ENCODE results near the gene RGS3.

The RGS3 gene

DNA sequence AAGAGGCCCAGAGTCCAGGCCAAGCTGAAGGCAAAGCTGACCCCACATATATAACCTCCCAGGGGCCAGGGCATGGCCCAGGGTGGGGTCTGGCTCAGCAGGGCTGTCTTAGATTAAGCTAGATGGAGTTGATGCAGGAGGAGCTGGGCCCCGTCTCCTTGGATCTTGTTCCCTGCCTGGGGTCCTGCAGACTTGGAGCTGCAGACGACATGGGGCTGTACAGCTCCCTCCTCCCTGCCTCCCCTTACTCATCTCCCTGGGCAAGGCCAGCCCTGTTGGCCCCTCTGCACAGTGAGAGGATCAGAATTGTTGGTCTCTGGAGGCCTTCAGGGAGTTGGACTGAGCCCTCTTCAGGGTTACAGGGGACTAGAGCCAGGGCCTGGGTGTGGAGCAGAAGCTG is 134.9 kb downstream of the RGS3 start:
- Mint-ChIP-seq H3K27ac (no peak overlapping the region), H3K36me3 (ENCODE audit: low read depth) (peaks cover 21% of the 10 kb centered on the region), H3K9me3 (no peaks in the 10 kb centered on the region), H3K27me3 (no peaks in the 10 kb centered on the region), H3K4me1 (ENCODE audit: low read depth) (peaks cover 26% of the 10 kb centered on the region), H3K4me3 (no peak overlapping the region)

DNA sequence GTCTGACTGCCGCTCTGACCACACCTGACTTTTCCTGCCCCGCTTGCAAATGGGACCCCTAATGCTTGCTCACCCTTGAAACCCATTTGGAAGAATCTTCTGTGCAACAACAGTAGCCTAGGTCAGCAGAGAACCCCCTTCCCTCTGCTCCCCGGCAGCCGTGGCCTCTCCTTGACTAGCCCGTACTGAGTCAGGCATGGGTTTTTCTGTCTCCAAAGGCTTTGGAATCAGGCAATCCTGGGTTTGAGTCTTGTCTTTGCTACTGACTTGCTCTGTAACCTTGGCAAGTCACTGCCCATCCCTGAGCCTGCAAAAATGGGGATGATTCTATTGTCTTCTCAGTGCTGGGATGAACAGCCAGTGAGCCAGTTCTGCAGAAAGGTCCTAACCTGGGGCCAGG is 135.4 kb downstream of the RGS3 start:
- no peak overlapping the region for H3K4me3 Mint-ChIP-seq
- no peaks in the 10 kb centered on the region for H3K27me3 Mint-ChIP-seq
- H3K9me3 Mint-ChIP-seq, result no peaks in the 10 kb centered on the region
- peaks cover 21% of the 10 kb centered on the region for H3K36me3 Mint-ChIP-seq (ENCODE audit: low read depth)
- H3K4me1 Mint-ChIP-seq (ENCODE audit: low read depth), result peaks cover 22% of the 10 kb centered on the region
- no peak overlapping the region for H3K27ac Mint-ChIP-seq

DNA sequence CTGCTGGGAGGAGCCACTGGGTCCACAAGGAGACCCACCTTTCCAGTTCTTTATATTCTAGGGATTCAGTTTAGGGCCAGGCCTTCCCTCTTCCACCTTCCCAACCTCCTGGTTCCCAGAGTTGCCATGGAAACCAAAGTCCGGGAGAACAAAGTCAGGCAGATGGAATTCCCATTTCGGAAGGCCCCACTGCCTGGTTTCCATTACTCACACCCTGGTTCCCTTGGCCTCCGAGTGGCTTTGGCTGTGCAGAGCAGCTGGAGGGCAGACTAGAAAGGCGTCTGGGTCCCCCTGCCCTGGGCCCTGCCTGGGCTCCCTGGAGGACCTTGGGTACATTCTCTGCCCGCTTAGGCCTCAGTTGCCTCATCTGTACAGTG is 136.1 kb downstream of the RGS3 start:
- Mint-ChIP-seq H3K4me3 (no peak overlapping the region), H3K36me3 (ENCODE audit: low read depth) (peaks cover 21% of the 10 kb centered on the region), H3K27ac (no peak overlapping the region), H3K4me1 (ENCODE audit: low read depth) (peaks cover 21% of the 10 kb centered on the region), H3K27me3 (no peaks in the 10 kb centered on the region), H3K9me3 (no peaks in the 10 kb centered on the region)

DNA sequence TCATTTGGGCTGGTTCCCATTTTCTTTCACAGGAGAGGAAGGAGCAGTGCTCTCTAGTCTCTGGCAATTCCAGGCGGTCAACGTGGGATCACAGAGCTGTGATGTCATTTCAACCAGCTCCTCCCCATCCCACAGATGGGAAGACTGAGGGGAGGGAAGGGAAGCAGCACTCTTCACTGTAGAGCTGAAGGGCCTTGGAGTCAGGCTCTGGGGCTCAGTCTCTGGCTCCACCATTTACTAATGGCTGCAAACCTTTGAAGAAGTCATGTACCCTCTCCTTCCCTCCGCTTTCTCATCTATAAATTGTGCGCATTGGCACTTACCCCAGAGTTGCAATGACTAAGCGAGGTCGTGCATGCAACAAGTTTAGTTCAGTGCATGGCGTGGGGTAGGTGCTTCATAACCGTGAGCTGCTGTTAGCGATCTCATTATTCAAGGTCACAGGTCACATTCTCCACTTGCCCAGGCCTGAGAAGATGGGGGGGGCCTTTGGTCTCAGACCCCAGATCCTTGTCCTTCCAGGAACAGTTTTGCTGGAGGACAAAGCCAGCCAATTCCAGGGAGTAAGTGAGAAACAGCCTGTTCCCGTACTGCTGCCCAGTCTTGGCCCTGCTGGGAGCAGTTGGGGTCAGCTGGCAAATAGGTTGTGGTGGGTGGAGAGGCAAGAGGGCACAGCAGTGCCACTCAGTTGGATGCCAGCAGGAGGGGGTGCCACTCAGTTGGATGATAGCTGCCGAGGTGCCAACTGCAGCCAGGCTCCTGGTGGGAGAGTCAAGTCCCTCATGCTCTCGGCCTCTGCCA is 136.7 kb downstream of the RGS3 start:
- Mint-ChIP-seq H3K27me3 (no peaks in the 10 kb centered on the region), H3K9me3 (no peaks in the 10 kb centered on the region), H3K4me3 (no peak overlapping the region), H3K36me3 (ENCODE audit: low read depth) (peaks cover 18% of the 10 kb centered on the region), H3K27ac (no peak overlapping the region), H3K4me1 (ENCODE audit: low read depth) (peaks cover 21% of the 10 kb centered on the region)

DNA sequence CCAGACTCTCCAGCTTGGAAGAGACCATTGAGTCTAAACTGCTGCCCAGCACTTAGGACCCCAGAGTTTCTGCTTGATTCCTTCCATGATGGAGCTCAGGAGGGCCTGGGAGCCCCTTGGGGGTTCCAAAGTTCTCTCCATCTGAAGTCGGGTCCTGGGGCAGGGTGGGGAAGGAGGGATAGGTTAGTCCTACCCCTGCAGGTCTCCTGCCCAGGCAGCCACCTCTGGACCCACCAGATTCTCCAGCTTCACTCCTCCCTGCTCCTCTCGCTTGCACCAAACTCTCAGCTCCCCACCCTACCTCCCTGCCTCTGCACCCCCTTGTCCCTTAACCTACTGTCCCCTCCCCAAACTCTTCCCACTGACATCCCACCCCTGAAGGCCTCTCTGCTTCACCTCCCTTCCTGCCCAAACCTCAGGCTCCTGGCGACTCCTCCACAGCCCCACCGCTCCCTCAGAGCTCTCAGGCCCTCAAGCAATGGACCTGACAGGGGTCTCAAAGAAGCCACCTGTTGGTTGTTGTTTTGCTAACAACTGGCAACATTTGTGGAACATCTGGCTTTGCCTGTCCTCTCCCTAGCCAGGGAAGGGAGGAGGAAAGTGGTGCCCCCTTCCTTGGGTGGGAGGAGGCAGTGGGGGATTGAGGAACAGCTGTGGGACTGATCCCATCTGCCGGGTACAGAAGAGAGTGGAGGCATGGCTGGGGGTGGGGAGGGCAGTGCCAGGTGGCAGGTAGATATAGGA is 137.5 kb downstream of the RGS3 start:
- peaks cover 21% of the 10 kb centered on the region for H3K4me1 Mint-ChIP-seq (ENCODE audit: low read depth)
- no peak overlapping the region for H3K27ac Mint-ChIP-seq
- H3K4me3 Mint-ChIP-seq, result no peak overlapping the region
- H3K27me3 Mint-ChIP-seq, result no peaks in the 10 kb centered on the region
- H3K36me3 Mint-ChIP-seq (ENCODE audit: low read depth), result peaks cover 10% of the 10 kb centered on the region
- H3K9me3 Mint-ChIP-seq, result no peaks in the 10 kb centered on the region

DNA sequence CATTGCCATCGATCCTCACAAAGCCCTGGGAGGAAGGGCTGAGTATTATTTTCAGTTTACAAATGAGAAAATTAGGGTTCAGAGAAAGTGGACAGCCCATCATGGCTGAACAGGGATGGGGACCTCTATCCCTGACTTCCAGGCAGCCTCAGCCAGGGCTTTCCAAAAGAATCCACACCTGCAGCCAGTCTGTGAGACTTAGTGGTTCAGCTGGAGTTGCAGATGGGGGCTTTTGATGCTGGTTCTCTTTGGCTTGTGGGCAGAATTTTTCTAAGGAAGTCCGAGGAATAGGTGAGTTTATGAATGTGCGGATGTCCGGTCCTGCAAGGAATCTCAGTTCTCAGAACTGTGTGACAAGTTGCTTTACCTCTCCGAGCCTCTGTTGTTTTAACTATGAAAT is 138.1 kb downstream of the RGS3 start:
- Mint-ChIP-seq H3K4me3 (no peak overlapping the region), H3K27me3 (no peaks in the 10 kb centered on the region), H3K9me3 (no peaks in the 10 kb centered on the region), H3K4me1 (ENCODE audit: low read depth) (peaks cover 21% of the 10 kb centered on the region), H3K27ac (no peak overlapping the region), H3K36me3 (ENCODE audit: low read depth) (peaks cover 4% of the 10 kb centered on the region)

DNA sequence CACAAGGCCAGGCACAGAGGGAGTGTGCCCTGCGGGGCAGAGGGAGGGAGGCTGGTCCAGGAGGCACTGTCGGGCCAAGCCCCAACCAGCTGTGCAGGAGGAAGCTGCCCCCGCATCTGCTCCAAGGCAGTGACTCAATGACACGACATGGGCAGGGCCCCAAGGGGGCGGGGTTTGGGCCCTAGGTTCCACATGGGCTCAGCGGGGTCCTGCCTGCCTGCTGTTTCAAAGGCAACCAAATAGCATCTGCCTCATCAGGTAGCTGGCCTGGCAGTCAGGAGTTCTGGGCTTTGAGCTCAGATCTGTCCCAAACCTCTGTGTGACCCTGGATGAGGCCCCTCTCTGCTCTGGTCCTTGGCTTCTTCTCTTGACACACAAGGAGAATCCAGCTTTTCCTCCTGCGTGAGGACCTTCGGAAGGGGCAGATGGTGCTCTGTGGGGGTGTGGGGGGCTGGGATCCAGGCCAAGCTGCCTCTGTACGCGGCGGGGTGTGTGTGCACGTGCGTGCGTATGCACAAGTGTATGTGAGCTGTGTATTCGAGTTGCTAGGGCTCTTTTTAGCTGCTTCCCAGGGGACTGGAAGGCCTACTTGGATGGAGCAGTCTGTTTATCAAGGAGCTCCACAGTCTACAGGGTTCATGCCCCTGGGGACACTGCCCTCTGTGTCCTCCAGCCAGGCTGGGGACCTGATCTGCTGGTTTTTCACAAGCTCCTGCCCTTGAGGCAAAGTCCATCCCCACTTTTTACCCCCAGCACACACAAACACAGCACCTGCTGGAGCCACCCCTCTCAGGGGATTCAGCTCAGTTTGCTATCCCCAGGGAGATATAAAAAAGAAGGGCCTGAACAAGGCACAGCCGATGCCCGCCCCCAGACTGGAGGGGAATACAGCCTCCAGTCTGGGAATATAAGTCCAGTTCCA is 138.9 kb downstream of the RGS3 start:
- Mint-ChIP-seq H3K4me1 (ENCODE audit: low read depth) (peaks cover 21% of the 10 kb centered on the region), H3K36me3 (ENCODE audit: low read depth) (no peaks in the 10 kb centered on the region), H3K9me3 (no peaks in the 10 kb centered on the region), H3K27me3 (no peaks in the 10 kb centered on the region), H3K27ac (peak overlapping the region; percentile 81), H3K4me3 (no peak overlapping the region)

DNA sequence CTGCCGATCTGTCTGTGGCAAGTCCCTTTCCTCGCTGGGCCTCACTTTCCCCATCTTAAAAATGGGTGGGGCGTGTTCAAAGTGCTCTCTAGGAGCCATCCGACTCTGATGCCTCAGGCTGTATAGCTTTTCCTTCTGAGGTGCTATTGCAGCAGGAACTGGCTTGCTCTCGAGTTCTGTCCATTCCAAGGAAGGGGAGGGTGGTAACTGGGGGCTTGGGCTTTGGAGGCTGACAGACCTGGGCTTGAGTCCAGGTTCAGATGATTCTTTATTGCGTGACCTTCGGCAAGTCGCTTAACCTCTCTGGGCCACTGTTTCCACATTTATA is 139.5 kb downstream of the RGS3 start:
- H3K36me3 Mint-ChIP-seq (ENCODE audit: low read depth), result no peaks in the 10 kb centered on the region
- peaks cover 21% of the 10 kb centered on the region for H3K4me1 Mint-ChIP-seq (ENCODE audit: low read depth)
- no peaks in the 10 kb centered on the region for H3K27me3 Mint-ChIP-seq
- no peak overlapping the region for H3K27ac Mint-ChIP-seq
- no peak overlapping the region for H3K4me3 Mint-ChIP-seq
- no peaks in the 10 kb centered on the region for H3K9me3 Mint-ChIP-seq

DNA sequence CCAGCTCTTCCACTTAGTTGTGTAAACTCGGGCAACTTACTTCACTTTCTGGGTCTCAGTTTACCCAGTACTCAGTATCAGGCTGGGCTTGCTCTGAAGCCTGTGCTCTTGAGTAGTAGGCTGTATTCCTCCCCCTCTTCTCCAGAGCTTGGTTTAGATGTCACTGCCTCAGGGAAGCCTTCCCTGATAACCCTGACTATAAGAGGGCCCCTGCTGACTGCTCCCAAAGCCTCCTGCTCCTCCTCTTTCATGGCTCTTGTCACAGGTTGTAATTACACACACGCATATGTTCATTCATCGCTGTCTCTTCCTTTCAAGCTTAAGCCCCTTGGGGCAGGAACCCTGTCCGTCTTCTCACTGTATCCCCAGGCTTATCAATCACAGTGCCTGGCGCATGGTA is 140.2 kb downstream of the RGS3 start:
- Mint-ChIP-seq H3K4me1 (ENCODE audit: low read depth) (peaks cover 21% of the 10 kb centered on the region), H3K36me3 (ENCODE audit: low read depth) (no peaks in the 10 kb centered on the region), H3K27me3 (no peaks in the 10 kb centered on the region), H3K4me3 (no peak overlapping the region), H3K27ac (no peak overlapping the region), H3K9me3 (no peaks in the 10 kb centered on the region)

DNA sequence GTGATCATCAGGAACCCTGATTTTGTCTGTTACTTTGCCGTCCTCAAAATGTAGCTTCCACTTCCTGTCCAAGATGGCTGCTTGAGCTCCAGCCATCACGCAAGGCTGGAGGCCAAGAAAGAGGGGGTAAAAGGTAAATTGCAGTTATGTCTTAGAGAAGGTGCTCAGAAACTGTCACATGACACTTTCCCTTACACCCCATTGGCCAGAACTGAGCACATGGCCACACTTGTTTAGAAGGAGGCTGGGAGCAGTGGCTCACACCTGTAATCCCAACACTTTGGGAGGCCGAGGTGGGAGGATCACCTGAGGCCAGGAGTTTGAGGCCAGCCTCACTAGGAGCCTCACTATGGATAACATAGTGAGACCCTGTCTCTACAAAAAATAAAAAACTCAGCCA is 140.9 kb downstream of the RGS3 start:
- Mint-ChIP-seq H3K27ac (no peak overlapping the region), H3K4me3 (no peak overlapping the region), H3K9me3 (no peaks in the 10 kb centered on the region), H3K27me3 (no peaks in the 10 kb centered on the region), H3K4me1 (ENCODE audit: low read depth) (peaks cover 21% of the 10 kb centered on the region), H3K36me3 (ENCODE audit: low read depth) (no peaks in the 10 kb centered on the region)

DNA sequence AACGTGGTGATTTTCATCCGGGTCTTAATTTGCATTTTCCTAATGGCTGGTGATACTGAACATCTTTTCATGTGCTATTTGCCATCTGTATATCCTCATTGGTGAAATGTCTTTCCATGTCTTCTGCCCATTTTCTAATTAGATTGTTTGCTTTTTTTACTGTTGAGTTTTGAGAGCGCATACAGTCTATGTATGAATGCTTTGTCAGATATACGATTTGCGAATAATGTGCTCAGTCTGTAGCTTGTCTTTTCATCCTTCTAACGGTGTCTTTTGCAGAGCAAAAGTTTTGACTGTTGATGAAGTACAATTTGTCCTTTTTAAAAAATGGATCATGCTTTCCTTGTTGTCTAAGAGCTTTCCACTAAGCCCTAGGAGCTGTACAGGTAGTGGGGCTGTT is 143.0 kb downstream of the RGS3 start:
- peaks cover 17% of the 10 kb centered on the region for H3K4me1 Mint-ChIP-seq (ENCODE audit: low read depth)
- H3K27me3 Mint-ChIP-seq, result no peaks in the 10 kb centered on the region
- H3K36me3 Mint-ChIP-seq (ENCODE audit: low read depth), result no peaks in the 10 kb centered on the region
- no peak overlapping the region for H3K27ac Mint-ChIP-seq
- no peak overlapping the region for H3K4me3 Mint-ChIP-seq
- H3K9me3 Mint-ChIP-seq, result no peaks in the 10 kb centered on the region

DNA sequence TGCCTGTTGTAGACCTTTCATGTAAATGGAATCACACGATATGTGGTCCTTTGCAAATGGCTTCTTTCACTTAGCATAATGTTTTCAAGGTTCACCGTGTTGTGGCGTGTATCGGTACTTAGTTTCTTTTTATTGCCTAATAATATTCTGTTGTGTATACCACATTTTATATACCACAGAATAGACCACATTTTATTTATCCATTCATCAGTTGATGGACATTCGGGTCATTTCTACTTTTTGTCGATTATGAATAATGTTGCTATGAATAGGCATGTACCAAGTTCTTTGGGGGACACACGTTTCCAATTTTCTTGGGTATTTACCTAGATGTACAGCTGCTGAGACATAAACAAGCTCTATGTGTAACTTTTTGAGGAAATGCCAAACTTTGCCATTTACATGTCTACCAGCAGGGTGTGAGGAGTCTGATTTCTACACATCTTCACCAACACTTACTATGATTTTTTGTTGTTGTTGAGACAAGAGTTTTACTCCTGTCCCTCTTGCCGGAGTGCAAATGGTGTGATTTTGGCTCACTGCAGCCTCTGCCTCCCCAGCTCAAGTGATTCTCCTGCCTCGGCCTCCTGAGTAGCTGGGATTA is 144.7 kb downstream of the RGS3 start:
- Mint-ChIP-seq H3K27ac (no peak overlapping the region), H3K27me3 (no peaks in the 10 kb centered on the region), H3K4me3 (no peak overlapping the region), H3K9me3 (no peaks in the 10 kb centered on the region), H3K36me3 (ENCODE audit: low read depth) (no peaks in the 10 kb centered on the region), H3K4me1 (ENCODE audit: low read depth) (peaks cover under 1% of the 10 kb centered on the region)

DNA sequence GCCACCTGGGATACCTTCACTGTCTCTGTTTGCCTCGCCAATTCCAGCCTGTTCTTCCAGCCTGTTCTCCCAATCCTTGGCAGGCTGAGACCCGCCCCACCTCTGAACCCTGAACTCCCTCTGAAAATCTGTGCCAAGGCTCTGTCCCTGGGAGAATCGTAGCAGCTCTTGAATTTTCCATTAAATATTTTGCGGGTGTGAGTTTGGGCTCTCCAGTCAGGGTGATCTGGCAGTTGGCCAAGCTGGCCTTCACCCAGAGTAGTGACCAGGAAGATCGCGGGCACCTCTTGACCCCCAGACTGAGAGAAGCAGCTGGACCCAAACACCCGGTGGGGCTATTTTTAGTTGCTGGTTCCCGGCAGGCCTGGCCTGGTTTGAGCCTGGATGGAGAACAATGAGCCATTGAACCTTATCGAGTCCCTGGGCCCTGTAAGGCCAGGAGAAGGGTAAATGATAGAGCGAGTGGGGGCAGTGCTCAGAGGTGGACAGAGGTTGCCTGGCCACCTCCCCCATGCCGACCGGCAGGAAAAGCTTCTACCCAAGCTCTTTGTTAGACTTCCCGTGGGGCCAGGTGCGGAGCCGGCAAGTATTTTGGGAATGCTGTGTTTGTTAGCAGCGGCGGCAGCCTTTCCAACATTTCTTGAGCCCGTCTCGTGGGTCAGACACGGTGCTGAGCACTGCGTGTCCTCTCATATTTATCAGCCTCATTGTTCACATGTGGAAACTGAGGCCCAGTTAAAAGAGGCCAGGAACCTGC is 146.2 kb downstream of the RGS3 start:
- Mint-ChIP-seq H3K36me3 (ENCODE audit: low read depth) (no peaks in the 10 kb centered on the region), H3K27ac (no peak overlapping the region)

DNA sequence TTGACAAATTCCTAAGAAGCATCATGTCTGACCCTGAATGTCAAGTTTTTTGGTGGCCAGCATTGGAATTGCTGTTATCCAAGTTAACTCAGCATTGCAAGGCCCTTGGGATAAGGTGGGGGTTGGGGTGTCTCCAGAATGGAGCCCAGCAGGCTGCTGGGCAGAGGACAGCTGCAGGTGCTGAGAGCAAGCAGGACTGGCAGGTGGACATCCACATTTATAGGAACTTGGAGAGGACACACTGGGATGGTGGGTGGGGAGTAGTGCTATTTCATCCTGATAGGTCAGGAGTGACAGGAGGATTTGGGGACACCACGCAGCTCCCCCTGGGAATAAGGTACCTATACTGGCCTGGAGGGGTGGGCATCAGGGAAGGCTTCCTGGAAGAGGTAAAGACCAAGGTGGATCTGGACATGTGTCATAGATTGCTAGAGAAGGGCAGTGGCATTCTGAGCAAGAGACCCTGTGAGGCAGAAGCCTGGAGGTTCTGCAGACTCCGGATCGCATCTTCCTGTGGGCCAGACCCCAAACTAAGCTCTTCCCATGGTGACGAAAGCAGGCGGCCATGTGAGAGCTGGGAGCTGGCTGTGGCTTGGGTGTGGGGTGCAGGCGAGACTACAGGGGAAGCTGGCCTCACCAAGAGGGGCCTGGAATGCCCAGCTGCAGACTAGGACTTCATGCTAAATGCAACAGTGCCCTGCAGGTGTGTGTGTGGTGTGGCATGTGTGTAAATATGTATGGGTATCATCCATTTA is 148.1 kb downstream of the RGS3 start:
- Mint-ChIP-seq H3K9me3 (no peaks in the 10 kb centered on the region), H3K4me3 (no peak overlapping the region), H3K27ac (no peak overlapping the region), H3K27me3 (no peaks in the 10 kb centered on the region), H3K4me1 (ENCODE audit: low read depth) (peaks cover 30% of the 10 kb centered on the region), H3K36me3 (ENCODE audit: low read depth) (no peaks in the 10 kb centered on the region)

More for the DNA sequence above, 146.2 kb downstream of the RGS3 start:
- Mint-ChIP-seq H3K9me3 (no peaks in the 10 kb centered on the region), H3K4me1 (ENCODE audit: low read depth) (peaks cover 11% of the 10 kb centered on the region), H3K27me3 (no peaks in the 10 kb centered on the region), H3K4me3 (no peak overlapping the region)

Measured in stimulated activated naive CD8-positive, alpha-beta T cell treated with anti-CD3 and anti-CD28 coated beads, Interleukin-15, Interleukin-2, amounts not matched to agents 100 ng/mL and 50 ng/mL, for 24 hours (primary cell).